Lung microvascular endothelial cell (primary cell): Measurements from ENCODE around the gene TTLL1. TPM values are rescaled to one million over a fixed set of nuclear protein-coding genes. Genes with fewer than 3 reads are reported as not detected.

ENCODE experiments used
- DNase-seq, 2 donors: peaks; one replicate each; pipeline versions ENCODE4 v3.0.0 to v3.0.0-alpha.2; 2010; ENCODE audit warnings: low read depth in 2 of 2
- total RNA-seq: library from RNA; depleted of rRNA; stranded (reverse); fragments of >200 nt; gene quantifications from 2 replicates; pipeline ENCODE4 v1.2.1, GENCODE V29; 2014

Gene TTLL1
- total RNA-seq, 1 donor from 2014 or later, result 9.9 TPM

DNA sequence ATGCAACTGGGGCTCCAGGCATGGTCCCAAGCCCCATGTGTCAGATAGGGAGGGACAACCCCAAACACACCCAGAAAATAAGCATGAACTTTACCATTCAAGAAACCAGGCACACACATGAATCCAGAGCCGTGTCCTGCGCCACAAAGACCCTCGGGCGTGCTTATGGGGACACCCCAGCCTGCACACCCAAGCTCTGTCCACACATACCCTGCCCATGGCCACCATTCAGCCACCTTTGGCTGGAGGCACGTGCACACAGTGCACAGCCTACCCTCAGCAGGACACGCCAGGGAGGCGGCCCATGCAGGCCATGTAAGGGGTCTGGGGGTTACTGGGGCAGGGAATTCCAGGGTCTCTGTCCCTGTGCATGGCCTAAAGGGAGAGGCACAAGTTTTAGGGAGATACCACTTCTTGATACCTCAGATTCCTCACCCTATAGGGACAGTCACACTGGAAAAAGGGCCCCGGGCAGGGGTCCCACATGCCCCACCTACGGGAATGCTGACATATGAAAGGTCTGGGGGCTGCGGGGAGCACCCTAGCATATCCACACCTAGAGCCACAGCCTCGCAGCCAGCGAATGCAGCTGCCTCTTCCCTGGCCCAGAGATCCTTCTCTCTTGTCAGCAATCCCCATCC lies 94.8 kb downstream of the TTLL1 start:
- no peak for DNase-seq

GRCh38 chr22:42993651-42994275 lies 95.4 kb downstream of the TTLL1 start:
- no peak for DNase-seq

- no peak for DNase-seq
These were observed 96.2 kb downstream of the TTLL1 start for GRCh38 chr22:42992886-42993479.

DNA sequence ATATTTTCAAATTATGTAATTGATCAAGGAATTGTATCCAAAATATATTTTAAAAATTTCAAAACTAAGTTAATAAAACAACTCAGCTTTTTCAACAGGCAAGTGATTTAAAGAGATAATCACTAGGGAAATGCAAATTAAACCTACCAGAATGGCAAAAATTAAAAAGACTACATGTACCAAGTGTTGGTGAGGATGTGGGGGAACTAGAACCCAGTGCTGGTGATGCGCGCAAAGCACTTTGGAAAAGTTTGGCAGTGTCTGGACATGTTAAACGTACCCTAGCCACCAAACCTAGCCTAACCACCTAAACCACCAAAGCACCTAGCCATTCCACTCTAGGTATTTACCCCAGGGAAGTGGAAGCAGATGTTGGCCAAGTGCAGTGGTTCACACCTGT lies 97.1 kb downstream of the TTLL1 start:
- DNase-seq, result no peak

GRCh38 chr22:42991010-42991651 lies 98.1 kb downstream of the TTLL1 start:
- peak in 1 of 2 donors; percentile 72 for DNase-seq

- peak; percentile 59 to 91 for DNase-seq
These were observed 98.9 kb downstream of the TTLL1 start for GRCh38 chr22:42990131-42990838.

Other genes with a start within 250 kb of the TTLL1 start
- gene ARFGAP3, start 232.1 kb downstream of the TTLL1 start, total RNA-seq, result 45.8 and 55.2 TPM in 2 replicates
- gene PACSIN2, start 74.2 kb downstream of the TTLL1 start, total RNA-seq, result 59.9 and 88.9 TPM in 2 replicates
- gene BIK, start 21.4 kb upstream of the TTLL1 start, total RNA-seq, result 0.79 and 1.1 TPM in 2 replicates
- gene MCAT, start 54.0 kb upstream of the TTLL1 start, total RNA-seq, result 6.3 and 7.9 TPM in 2 replicates
- gene TSPO, start 62.2 kb upstream of the TTLL1 start, total RNA-seq, result 310 and 323 TPM in 2 replicates
- gene TTLL12, start 97.7 kb upstream of the TTLL1 start, total RNA-seq, result 13.3 and 19.6 TPM in 2 replicates